Measurements from ENCODE around the gene ARHGEF2.

Gene ARHGEF2

DNA sequence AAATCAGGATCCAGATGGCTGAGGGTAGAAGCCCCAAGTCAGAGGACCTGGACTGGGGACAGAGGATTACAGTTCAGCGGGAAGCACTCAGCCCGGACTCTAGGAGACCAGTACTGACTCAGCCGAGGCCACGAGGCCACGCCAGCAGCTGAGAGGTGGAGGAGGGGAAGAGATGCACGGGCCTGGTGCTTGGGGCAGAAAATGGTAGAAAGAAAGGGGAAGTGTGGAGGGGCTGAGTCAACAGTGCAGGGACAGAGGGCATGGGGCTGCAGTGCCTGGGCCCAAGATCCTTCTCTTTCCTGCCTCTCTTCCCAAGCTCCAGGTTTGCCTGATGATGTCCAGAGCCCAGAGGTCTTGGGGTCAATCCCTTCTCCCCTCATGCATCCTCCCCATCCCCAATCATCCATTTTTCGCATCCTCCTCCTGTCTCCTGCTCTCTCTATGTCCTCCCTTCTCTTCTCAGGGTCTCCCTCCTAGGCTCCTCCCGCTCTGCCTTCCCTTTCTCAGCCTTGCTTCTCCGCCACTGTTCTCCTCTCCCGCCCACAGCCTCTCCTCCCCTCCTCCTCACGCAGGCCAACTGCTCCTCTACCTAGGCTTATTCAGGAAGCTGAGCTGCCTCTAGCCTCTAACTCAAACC, 7.7 kb downstream of the ARHGEF2 start:
- no peak for DNase-seq

DNA sequence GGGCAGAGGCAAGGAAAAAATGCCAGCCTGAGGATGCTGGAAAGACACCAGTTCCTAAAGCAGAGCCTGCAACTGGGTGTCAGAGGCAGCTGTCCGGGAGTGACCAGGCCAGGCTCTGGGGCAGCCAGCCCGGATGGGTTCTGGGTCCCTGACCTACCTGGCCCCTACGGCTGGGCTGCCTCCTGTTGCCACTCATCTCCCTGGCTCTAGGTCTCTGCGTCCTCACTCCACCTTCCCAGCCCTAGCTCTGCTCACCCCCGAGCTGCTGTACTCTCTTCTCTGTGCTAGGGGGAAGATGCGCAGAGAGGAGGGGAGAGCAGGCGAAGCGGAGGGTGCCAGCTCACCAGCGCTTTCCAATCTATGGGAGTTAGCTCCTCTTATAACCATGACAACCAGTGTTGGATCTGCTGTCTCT, 9.0 kb downstream of the ARHGEF2 start:
- no peak for DNase-seq

DNA sequence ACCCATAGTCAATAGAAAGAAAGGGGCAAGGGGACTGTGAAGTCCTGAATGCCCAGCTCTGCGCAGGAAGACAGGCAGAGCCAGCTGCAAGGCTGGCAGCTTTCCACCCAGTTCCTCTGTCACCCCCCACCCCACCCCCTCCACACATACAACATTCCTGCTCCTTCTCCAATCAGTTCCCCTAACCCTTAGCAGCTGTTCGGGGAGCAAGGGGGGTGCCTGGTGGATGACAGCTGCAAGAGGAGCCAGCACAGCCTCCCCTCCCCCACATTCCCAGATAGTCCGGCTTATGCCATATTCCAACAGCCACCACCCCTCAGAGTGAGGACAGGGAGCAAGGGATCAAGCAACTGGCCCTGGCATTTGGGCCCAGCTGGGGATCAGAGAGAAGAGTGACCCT, 9.7 kb downstream of the ARHGEF2 start:
- DNase-seq, result no peak

DNA sequence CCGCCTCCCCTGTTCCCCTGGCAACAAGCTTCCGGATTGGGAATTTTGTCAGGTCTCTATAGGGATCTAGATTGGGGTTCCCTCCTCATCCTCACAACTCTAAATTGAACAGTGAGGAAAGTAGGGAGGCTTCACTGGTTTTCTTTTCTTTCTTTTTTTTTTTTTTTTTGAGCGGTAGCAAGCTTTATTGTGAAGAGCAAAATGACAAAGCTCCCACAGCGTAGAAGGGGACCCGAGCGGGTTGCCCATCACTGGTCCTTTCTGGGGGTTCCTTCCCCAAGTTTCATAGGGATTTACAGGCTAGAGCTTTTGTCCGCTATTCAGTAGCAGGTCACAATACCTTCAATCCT, 10.3 kb downstream of the ARHGEF2 start:
- no peak for DNase-seq

DNA sequence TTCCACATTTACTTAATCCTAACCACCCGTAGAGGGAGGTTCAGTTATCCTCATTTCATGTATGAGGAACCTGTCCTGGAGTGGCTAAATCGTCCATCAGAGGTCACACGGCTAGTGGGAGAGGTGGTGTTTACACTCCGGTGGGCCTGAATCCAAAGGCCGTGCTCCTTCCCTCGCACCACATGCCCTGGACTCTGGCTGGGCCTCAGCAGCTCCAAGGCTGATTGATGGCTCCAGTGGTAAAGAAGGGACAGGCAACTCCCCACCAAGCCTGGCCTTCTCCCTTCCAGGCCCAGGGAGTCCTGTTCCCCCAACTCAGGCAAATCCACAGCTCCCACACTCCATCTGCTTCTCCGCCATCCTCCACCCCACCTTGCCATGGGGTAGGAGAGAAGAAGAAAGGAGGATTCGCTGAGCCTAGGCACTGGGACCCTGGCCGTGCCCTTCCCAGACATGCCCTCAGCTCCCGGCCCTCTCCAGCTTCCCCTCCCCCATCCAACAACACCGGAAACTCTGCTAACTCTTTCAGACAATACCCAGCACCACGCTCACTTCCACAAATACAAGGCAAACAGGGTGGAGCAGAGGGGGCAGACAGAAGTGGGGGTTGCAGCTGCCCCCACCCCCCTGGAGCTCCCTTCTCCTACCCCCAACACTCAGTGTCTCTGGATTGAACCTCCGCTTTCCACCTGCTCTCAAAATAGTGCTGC, 10.9 kb downstream of the ARHGEF2 start:
- no peak for DNase-seq

DNA sequence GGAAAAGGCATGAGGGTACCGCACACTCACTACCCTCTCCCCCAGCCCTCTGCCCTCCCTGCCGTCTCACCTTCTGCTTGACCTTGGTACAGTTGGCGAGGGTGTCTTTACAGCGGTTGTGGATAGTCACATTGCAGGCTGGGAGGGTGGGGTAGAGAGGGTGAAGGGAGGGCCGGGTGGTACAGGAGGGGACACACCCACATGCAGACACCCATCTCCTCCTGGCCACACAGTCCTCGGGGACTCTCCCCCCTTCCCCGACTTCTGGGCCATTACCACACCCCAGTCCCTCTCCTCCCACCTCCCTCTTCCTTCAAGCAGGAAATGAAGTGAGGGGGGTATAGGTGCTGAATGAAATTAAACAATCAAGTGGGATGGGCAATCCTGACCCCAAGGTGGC, 11.6 kb downstream of the ARHGEF2 start:
- no peak for DNase-seq

DNA sequence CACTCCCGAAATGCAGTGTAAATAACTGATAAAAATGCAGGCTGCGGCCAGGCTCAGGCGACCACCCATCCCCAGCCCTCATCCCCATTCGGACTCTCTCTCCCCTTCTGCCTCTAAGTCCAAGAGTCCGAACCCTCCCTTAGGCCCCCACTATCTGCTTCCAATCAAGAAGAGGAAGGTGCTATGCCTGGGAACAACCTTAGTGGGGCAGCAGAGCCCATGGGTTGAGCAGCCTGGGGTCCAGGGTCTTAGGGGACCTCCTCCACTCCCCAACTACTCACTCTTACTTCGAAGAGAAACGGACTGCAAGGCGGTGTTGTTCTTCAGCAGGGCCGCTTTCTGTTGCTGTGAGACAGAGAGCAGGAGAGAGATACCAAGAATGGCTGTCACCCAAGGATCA, 12.2 kb downstream of the ARHGEF2 start:
- DNase-seq, result no peak

DNA sequence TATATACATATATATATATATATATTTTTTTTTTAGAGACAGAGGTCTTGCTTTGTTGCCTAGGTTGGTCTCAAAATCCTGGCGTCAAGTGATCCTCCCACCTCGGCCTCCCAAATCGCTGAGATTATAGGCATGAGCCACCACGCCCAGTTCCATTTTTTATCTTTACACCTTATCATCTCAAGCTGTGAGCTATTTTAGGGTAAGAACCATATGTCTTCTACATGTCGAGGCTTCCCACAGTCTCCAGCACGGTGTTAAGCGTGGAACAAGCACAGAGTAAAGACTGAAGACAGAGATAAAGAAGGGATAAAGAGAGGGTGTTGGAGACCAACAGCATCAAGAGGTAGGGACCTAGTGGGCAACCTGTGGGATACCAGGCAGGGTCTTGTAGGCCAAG, 14.2 kb downstream of the ARHGEF2 start:
- DNase-seq, result no peak

DNA sequence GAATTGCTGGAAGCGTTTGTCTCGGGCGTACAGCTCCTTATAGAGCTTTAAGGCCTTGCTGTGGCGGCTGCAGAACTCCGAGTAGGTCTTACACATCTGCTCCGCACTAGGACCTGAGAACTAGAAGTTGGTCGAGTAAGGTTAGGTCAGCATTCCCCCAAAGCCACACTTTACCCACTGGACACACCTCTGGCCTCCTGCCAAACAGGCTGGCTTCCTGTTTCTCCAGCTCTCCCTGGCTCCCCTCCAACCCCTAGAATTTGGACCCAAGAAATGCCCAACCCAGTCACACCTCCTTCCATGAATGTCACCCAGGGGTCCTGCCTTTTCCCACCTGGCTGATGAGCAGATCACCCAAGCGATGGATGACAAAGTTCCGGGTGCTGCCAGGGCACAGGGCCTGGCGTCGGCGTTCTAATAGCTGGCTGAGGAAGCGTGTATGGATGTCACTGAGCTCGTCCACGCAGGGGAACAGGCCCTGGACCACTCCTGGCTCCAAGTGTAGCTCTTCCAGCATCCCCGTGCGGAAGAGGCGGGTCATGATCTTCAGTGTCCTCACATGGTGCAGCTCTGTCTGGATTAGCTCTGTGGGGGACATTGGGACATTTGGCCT, 15.6 kb downstream of the ARHGEF2 start:
- no peak for DNase-seq

DNA sequence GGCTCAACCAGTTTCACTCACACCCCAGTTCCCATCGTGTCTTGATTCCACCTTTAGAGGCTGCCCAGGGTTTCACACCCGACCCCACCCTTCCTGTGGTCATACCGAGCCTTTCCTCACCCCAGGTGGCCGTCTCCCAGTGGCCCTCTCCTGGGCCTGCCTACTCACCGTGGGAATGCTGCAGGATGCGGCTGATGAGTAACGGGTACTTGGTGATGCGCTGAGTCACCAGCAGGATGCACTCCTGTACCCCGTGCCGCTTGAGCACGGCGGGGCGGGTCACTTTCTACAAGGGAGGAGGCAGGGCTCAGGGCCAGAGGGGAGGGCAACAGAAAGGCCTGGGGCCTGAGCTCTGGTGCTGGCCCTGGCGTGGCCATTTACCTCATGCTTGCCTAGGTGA, 16.4 kb downstream of the ARHGEF2 start:
- no peak for DNase-seq

DNA sequence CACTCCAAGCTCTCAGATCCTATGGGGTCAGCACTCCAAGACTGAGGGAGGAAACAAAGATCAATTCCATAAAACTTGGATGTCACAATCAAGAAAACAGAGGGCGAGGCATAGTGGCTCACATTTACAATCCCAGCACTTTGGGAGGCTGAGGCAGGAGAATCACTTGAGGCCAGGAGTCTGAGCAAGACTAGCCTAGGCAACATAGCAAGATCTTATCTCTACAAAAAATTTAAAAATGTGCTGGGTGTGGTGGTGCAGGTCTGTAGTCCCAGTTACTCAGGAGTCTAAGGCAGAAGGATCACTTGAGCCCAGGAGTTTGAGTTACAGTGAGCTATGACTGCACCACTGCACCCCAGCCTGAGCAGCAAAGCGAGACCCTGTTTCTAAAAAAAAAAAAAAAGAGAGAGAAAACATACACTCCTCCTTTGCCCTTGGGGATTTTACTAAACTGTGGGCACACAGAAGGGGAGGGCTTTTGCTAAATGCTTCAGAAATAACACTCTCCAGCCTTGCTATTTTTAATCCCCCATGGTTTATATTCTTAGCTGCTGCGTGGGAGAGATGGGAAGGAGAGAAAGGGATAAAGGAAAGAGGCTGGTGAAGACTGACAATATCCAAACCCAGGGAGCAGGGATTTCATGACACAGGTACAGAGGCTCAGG, 18.1 kb downstream of the ARHGEF2 start:
- no peak for DNase-seq

DNA sequence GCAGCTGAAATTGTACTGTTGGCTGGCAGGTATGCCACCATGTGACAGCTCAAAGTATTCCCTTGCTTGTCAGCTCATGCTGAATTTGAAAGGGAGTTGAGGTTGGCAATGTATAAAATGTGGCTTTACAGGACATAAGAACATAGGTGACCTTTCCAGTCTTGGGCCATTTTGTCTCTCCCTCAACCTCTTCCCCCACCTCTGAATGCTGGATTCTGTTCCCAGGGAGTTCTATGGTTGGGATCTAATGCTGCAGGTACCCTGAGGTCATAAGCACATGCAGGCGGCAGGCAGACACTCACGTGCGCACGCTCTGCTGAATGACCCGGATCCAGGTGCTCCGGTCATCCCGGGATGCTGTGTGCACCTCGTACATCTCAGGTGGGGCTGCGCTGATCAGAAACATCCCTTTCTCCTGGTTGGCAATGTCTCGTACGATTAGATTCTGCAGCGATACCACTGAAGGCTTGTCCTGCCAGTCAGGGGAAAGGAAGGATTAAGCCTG, 20.9 kb downstream of the ARHGEF2 start:
- DNase-seq, result no peak

DNA sequence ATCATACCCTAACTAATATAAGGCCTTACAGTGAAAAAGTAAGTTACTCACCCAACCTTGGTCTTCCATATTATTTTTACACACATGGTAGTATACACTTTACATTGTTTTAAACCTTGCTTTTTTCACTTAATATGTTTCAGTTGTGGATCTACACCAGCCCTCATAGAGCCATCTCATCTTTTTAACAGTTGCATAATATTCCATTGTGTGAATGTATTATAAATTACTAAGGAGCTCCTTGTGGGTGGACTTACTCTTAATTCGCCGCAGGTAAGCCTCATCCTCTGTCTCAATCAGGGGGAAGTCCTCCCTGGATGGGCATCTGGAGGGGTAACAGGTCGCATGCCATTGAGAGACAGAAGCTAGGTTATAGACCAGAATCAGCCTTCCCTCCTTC, 23.7 kb downstream of the ARHGEF2 start:
- no peak for DNase-seq

DNA sequence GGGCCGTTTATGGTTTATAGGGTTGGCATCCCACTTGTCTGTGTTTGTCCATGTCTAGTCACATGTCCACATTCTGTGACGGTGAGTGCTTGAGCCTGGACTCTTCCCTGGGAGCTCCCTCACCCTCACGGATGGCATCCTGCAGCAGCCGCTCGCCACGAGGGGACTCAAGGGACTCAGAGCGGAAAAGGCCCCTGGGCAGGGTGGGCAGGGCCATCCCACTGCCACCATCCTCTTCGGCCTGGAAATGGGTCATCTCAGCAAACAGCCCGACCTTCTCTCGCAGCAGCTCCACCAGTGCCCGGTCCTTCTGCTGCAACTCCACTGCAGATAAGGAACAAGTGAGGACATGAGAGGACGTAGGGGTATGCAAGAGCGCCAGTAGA, 25.8 kb downstream of the ARHGEF2 start:
- no peak for DNase-seq

DNA sequence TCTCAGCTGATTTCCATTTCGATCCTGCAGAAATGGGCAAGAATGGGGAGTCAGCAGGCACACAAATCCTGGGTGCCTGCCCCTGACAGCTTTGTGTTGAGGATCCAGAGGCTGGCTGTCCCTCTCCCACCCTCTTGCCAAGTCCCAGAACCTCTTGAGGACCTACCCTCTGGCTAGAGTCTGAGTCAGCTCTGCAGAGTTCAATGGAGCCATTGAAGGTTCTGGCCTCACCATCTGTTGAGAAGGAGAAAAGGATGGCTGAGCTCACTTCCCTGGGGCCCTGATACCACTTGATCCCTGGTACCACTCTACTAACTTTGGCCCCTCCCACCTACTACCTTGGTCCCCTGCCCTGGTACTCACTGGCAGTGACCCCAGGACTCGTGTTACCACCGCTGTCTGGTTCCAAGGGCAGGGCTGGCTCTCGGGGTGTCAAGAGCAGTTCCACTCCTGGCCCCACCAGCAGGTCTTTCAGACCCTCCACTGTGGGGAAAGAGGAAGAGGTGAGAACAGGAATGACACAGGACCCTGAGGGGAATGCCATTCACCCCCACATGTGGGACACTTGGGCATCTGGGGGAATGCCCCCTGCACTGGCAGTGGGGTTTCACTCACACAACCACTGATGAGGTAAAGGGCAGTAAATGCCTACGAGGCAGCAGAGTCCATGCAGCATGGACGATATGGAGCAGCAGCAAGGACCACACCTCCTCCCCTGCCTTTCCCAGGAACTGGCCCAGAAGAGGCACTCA, 26.4 kb downstream of the ARHGEF2 start:
- no peak for DNase-seq

DNA sequence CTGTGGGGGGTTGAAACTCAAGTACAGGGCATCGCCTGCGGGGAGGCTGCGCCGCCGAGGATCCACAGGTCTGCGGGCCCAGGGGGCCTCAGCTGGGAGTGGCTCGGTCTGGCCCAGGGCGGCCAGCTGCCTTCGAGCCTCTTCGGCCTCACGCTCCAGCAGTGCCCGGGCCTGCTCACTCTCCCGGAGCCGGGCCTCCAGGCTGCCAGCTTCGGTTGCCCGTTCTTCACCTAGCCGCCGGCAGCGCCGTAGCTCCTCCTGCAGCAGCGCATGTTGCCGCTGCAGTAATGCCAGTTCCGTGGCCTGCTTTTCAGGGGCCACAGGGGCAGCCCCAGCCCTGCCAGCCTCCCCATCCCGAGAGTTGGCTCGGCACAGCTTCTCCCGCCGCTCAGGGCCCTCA, 27.5 kb downstream of the ARHGEF2 start:
- DNase-seq, result no peak

DNA sequence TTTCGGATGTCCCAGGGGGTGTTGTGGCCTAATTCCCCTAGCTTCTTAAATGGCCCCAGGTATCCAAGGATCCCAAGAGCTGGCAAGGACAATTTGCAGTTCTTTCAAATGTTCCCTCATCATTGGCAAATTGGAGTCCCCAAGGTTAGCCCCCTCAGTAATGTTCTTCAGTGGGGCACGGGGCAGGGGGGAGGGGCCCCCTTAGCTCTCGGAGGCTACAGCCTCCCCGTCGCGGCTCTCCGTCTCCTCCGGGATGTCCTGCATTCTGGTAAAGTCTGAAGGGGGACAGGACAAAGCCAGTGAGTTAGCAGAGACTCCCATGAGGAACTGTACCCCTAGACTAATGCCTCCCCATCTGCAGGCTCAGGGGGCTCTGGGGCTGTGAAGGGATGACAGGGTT, 30.6 kb downstream of the ARHGEF2 start:
- DNase-seq, result no peak

DNA sequence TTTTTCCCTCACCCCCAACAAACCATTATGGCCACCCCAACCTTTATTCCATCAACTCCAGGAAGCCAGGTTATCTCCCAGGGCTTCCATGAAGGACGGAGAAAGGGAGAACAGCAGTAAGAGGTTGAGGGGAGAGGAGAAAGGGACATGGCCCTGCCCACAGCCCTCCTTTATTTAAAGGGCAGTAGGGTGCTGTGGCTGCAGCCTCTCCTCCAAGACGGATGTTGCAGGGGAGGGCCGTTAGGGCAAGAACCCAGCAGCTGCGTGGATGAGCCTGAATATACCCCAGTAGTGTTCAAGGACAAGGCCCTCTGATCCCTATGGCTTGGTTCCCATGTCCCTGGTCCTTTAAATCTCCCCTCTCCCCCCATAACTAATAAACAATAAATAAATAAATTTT, 31.1 kb downstream of the ARHGEF2 start:
- DNase-seq, result no peak

DNA sequence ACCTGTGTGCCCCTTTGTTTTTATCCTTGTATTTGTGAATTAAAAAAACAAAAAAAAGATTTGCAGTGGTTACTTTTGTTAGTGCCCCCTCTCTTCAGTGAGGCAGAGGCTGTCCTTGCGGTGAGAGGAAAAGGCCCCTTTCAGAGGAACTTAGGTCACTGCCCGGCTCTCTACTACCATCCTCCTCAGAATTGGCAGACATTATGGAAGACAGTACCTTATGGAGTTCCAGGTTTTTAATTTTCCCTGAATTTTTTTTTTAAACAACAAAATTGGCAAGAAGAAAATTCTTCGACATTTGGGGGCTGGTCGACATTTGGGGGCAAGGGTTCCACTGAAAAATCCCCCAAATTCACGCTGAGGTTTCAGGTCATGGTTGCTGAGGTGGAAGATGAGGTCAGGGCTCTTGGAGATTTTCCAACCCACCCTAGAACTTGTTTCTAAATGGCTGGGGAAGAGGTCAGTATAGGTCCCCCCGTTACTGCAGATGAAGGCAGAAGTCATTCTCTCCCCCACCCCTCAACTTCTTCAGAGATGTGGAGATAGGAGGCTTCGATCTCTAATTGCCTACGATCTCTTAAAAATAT, 31.6 kb downstream of the ARHGEF2 start:
- DNase-seq, result no peak

DNA sequence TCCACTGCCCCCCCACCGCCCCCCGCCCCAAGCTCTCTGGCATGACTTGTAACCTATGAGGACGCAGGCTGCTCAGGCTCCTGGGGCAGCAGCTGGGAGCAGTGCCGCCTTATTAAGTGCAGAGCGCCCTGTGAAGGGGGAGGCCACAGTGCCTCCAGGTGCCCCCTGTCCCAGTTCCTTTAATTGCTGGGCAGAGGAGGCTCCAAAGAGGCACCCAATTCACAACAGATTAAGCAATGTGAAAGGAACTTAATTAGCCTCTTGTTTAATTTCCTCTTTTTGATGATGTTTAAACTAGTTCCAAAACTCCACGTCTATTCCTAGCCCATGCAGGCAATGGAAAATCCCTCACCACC, 33.9 kb downstream of the ARHGEF2 start:
- DNase-seq, result no peak

DNA sequence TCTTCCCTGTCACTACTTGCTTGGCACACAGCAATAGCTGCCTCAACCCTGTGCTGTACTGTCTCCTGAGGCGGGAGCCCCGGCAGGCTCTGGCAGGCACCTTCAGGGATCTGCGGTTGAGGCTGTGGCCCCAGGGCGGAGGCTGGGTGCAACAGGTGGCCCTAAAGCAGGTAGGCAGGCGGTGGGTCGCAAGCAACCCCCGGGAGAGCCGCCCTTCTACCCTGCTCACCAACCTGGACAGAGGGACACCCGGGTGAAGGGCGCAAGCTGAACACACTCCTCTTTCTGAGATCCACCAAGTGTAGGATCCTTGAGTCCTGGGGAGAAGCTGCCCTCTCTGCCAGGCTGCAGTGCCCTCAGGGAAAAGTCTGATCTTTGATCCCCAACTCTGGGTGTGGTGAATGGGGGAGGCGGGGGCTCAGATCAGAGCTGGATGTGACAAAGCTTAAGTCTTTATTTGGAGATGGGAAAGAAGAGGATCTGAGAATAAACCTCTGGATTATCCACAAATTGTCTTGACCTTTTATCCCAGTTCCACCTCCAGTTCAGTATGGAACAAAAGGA, 35.7 kb downstream of the ARHGEF2 start:
- no peak for DNase-seq

DNA sequence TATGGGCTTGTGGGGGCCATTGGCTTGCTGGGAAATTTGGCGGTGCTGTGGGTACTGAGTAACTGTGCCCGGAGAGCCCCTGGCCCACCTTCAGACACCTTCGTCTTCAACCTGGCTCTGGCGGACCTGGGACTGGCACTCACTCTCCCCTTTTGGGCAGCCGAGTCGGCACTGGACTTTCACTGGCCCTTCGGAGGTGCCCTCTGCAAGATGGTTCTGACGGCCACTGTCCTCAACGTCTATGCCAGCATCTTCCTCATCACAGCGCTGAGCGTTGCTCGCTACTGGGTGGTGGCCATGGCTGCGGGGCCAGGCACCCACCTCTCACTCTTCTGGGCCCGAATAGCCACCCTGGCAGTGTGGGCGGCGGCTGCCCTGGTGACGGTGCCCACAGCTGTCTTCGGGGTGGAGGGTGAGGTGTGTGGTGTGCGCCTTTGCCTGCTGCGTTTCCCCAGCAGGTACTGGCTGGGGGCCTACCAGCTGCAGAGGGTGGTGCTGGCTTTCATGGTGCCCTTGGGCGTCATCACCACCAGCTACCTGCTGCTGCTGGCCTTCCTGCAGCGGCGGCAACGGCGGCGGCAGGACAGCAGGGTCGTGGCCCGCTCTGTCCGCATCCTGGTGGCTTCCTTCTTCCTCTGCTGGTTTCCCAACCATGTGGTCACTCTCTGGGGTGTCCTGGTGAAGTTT, 36.4 kb downstream of the ARHGEF2 start:
- no peak for DNase-seq
